Thymus (tissue), 11 donors: Measurements from ENCODE around the gene POLR2H. TPM values are rescaled to one million over a fixed set of nuclear protein-coding genes. Genes with fewer than 3 reads are reported as not detected.

Experiments used
- DNase-seq, 9 donors: peaks; one replicate each; pipeline ENCODE4 v3.0.0-alpha.2; 2013; ENCODE audit warnings: low spot score in 9 of 9, low read depth in 6 of 9, missing footprints in 1 of 9
- H3K27ac ChIP-seq, 2 donors: one replicate each; pipeline ENCODE4 v1.5.1; 2013; ENCODE audit warnings: control low read depth in 1 of 2, low read depth in 1 of 2, low read length in 1 of 2, mild to moderate bottlenecking in 1 of 2, moderate library complexity in 1 of 2
- H3K27me3 ChIP-seq, 2 donors: one replicate each; pipeline ENCODE4 v1.5.1; 2013; ENCODE audit warnings: low read length in 1 of 2; ENCODE audit not compliant: control insufficient read depth in 2 of 2, insufficient read depth in 1 of 2
- H3K36me3 ChIP-seq, 2 donors: one replicate each; pipeline ENCODE4 v1.5.1; 2013; ENCODE audit warnings: low read length in 1 of 2, mild to moderate bottlenecking in 1 of 2, moderate library complexity in 1 of 2; ENCODE audit not compliant: control insufficient read depth in 2 of 2, insufficient read depth in 2 of 2
- H3K4me1 ChIP-seq, 2 donors: one replicate each; pipeline ENCODE4 v1.5.1; 2013; ENCODE audit warnings: low read length in 2 of 2; ENCODE audit not compliant: control insufficient read depth in 2 of 2, insufficient read depth in 2 of 2
- H3K4me3 ChIP-seq, 2 donors: one replicate each; pipeline ENCODE4 v1.5.1; 2013; ENCODE audit warnings: low read length in 2 of 2, control low read depth in 1 of 2, mild to moderate bottlenecking in 1 of 2
- H3K9me3 ChIP-seq, 2 donors: one replicate each; pipeline ENCODE4 v1.5.1; 2013; ENCODE audit warnings: low read length in 1 of 2, mild to moderate bottlenecking in 1 of 2; ENCODE audit not compliant: control insufficient read depth in 2 of 2, insufficient read depth in 1 of 2
- WGBS: extraction: QIAGEN DNeasy Blood & Tissue Kit; methylation state at CpG from one replicate; pipeline ENCODE4 v1.1.7; 2013; 5-methylcytosine and 5-hydroxymethylcytosine counted together
- polyA plus RNA-seq: library from polyadenylated mRNA; stranded (reverse); fragments of 200-250 nt; gene quantifications from one replicate; pipeline ENCODE4 v1.2.3, GENCODE V29; 2013
- total RNA-seq: library from RNA; stranded (reverse); fragments of 120-200 nt; gene quantifications from one replicate; pipeline ENCODE4 v1.2.4, GENCODE V29; 2013
- donor health status: healthy.

The POLR2H gene
- total and polyA plus RNA-seq, 2 donors: 76.0 to 117 TPM

DNA sequence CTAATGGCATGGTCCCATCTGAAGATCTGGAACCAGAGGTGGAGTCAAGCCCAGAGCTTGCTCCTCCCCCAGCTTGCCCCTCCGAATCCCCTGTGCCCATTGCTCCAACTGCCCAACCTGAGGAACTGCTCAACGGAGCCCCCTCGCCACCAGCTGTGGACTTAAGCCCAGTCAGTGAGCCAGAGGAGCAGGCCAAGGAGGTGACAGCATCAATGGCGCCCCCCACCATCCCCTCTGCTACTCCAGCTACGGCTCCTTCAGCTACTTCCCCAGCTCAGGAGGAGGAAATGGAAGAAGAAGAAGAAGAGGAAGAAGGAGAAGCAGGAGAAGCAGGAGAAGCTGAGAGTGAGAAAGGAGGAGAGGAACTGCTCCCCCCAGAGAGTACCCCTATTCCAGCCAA is 39.8 kb upstream of the POLR2H start:
- H3K27ac ChIP-seq: no peak overlapping the region

DNA sequence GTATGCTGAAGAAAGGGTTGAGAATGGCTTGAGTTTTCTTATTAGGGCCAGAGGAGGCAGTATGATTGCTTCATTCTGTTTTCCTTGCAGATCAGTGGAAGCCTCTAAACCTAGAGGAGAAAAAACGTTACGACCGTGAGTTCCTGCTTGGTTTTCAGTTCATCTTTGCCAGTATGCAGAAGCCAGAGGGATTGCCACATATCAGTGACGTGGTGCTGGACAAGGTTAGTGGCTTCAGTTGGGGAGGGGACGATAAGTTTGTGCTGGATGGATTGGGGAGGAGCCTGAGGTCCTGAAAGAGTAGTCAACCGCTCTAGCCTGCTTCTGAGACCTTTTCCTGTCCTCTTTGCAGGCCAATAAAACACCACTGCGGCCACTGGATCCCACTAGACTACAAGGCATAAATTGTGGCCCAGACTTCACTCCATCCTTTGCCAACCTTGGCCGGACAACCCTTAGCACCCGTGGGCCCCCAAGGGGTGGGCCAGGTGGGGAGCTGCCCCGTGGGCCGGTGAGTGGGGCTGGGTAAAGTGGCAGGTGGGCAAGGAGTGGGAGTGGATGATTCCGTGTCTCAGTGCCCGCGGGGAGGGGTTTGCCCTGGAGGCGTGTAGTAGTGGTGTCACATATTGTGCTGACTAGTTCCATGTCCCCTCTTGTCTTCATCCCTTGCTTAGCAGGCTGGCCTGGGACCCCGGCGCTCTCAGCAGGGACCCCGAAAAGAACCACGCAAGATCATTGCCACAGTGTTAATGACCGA is 38.6 kb upstream of the POLR2H start:
- H3K4me1 ChIP-seq: peaks cover 2 to 4% of the 10 kb centered on the region in 2 donors
- no peak overlapping the region for H3K27ac ChIP-seq
- no peaks in the 10 kb centered on the region for H3K9me3 ChIP-seq
- DNase-seq: no peak
- H3K36me3 ChIP-seq: peaks cover 85 to 93% of the 10 kb centered on the region in 2 donors
- H3K27me3 ChIP-seq: no peaks in the 10 kb centered on the region
- 98% methylated on average over 20 of the region's 20 CpGs for WGBS
- H3K4me3 ChIP-seq: no peak overlapping the region

More for the DNA sequence above, 39.8 kb upstream of the POLR2H start:
- peaks cover 85 to 93% of the 10 kb centered on the region in 2 donors for H3K36me3 ChIP-seq
- H3K4me3 ChIP-seq: no peak overlapping the region
- H3K9me3 ChIP-seq: no peaks in the 10 kb centered on the region
- no peak for DNase-seq
- WGBS: 99% methylated on average over 5 of the region's 5 CpGs
- no peaks in the 10 kb centered on the region for H3K27me3 ChIP-seq
- peaks cover 2 to 4% of the 10 kb centered on the region in 2 donors for H3K4me1 ChIP-seq

DNA sequence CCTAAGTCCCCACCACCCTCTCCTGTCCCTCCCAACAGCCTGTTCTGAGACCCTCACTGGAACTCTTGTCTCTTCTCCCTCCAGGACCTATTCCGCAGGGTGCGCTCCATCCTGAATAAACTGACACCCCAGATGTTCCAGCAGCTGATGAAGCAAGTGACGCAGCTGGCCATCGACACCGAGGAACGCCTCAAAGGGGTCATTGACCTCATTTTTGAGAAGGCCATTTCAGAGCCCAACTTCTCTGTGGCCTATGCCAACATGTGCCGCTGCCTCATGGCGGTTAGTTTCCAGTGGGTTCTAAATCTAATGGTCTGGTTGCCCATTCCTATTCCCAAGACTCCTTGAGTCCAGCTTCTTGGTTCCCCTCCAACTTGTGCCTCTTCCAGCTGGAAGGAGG is 37.8 kb upstream of the POLR2H start:
- peaks cover 2 to 4% of the 10 kb centered on the region in 2 donors for H3K4me1 ChIP-seq
- H3K4me3 ChIP-seq: no peak overlapping the region
- 97% methylated on average over 8 of the region's 8 CpGs for WGBS
- no peaks in the 10 kb centered on the region for H3K9me3 ChIP-seq
- no peaks in the 10 kb centered on the region for H3K27me3 ChIP-seq
- H3K27ac ChIP-seq: no peak overlapping the region
- DNase-seq: no peak
- peaks cover 92 to 98% of the 10 kb centered on the region in 2 donors for H3K36me3 ChIP-seq

DNA sequence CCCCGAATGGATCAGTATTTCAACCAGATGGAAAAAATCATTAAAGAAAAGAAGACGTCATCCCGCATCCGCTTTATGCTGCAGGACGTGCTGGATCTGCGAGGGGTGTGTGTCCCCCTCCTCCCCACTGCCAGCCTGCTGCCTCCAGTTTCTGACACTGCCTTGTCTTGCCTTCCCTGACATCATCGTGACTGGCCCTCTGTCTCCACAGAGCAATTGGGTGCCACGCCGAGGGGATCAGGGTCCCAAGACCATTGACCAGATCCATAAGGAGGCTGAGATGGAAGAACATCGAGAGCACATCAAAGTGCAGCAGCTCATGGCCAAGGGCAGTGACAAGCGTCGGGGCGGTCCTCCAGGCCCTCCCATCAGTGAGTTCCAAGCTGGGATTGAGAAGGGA is 36.2 kb upstream of the POLR2H start:
- no peaks in the 10 kb centered on the region for H3K9me3 ChIP-seq

DNA sequence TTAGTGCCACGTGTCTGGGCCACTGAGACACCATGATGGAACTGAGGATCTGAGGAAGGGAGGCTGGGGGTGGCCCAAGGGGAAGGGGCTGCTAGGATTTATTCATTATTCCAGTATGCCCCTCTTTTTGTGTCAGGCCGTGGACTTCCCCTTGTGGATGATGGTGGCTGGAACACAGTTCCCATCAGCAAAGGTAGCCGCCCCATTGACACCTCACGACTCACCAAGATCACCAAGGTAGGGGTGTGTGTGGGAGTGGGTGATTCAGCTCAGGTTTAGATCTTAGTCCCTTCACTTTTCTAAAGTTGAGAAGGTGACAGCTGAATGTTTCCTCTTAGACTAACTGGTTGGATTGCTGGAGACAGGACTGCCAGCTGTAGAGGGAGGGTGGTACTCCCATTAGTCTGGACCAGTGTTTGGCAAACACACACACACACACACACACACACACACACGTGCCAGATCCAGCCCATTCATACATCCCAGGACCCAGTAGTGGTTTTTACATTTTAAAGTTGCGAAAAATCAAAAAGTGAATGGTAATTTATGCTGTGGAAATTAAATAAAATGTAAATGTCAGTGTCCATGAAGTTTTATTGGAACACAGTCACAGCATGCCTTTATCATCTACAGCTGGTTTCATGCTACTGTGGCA is 35.7 kb upstream of the POLR2H start:
- H3K27ac ChIP-seq: no peak overlapping the region
- H3K27me3 ChIP-seq: no peaks in the 10 kb centered on the region
- no peak overlapping the region for H3K4me3 ChIP-seq
- H3K9me3 ChIP-seq: no peaks in the 10 kb centered on the region
- 95% methylated on average over 6 of the region's 6 CpGs for WGBS
- peaks cover 85 to 96% of the 10 kb centered on the region in 2 donors for H3K36me3 ChIP-seq
- H3K4me1 ChIP-seq: no peaks in the 10 kb centered on the region
- DNase-seq: no peak

More for the DNA sequence above, 36.2 kb upstream of the POLR2H start:
- WGBS: 98% methylated on average over 13 of the region's 13 CpGs
- DNase-seq: no peak
- H3K4me1 ChIP-seq: no peaks in the 10 kb centered on the region
- peaks cover 88 to 98% of the 10 kb centered on the region in 2 donors for H3K36me3 ChIP-seq
- H3K27ac ChIP-seq: no peak overlapping the region
- H3K4me3 ChIP-seq: no peak overlapping the region
- no peaks in the 10 kb centered on the region for H3K27me3 ChIP-seq

DNA sequence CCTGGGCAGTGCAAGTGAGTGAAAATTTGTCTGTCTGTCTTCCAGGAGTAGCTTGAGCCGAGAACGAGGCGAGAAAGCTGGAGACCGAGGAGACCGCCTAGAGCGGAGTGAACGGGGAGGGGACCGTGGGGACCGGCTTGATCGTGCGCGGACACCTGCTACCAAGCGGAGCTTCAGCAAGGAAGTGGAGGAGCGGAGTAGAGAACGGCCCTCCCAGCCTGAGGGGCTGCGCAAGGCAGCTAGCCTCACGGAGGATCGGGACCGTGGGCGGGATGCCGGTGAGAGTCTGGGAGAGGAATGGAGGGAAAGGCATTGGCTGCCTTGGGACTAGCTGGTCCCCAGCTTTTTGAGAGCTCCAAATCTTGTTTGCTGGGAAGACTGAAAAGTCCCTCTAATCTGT is 34.3 kb upstream of the POLR2H start:
- Histone ChIP-seq H3K27ac (no peak overlapping the region), H3K36me3 (peaks cover 85 to 96% of the 10 kb centered on the region in 2 donors), H3K4me3 (no peak overlapping the region), H3K9me3 (no peaks in the 10 kb centered on the region), H3K4me1 (no peaks in the 10 kb centered on the region), H3K27me3 (no peaks in the 10 kb centered on the region)
- DNase-seq: no peak
- 98% methylated on average over 21 of the region's 21 CpGs for WGBS

DNA sequence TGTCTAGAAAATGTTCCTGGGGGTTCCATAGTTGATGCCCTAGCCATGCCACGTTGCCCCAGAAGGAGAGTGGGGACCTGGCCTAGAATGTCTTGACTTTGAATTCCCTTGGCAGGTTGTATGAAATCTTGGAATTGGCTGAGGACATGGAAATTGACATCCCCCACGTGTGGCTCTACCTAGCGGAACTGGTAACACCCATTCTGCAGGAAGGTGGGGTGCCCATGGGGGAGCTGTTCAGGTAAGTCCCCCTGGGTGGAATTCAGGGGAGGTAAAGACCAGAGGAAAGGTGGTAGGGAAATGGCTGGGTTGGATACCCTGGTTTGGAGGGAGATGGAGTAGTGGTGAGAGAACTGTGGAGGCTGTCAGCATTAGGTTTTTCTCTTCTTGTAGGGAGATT is 33.0 kb upstream of the POLR2H start:
- Histone ChIP-seq H3K27me3 (no peaks in the 10 kb centered on the region), H3K36me3 (peaks cover 83 to 95% of the 10 kb centered on the region in 2 donors), H3K4me3 (no peak overlapping the region), H3K9me3 (no peaks in the 10 kb centered on the region), H3K27ac (no peak overlapping the region), H3K4me1 (no peaks in the 10 kb centered on the region)
- WGBS: 47% methylated on average over 3 of the region's 3 CpGs
- DNase-seq: no peak

DNA sequence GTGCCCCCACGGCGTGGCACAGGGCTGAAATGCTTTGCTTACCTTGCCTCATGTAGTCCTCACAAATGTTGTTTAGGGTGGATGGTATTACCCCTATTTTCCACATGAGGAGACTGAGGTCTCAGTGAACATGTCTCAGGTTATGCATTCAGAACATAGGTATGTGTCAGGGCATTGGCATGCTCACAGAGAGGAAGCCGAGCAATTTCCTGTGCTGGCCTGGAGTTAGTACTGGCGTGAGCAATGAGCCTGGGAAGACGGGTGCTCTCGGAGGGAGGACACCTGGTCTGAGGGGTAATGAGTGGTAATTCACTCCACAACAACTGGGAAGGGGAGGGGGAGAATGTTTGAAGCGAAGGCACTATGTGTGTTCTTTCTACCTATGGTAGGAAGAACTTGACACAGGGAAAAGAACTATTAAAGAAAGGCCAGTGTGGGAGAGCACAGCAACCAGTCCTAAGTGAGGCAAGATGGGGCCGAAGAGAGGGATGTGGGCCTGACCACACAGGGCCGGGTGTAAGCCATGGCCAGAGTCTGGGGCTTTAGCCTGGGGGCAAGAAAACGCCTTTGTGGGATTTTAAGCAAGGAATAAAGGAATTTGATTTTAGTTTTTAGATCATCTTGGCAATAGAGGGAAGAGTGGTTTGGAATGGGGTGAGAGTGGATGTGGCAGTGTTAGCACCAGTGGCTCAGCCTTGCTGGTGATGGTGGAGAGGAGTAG is 29.0 kb upstream of the POLR2H start:
- WGBS: 97% methylated on average over 10 of the region's 10 CpGs
- H3K9me3 ChIP-seq: no peaks in the 10 kb centered on the region
- no peak overlapping the region for H3K27ac ChIP-seq
- H3K27me3 ChIP-seq: peaks cover 0 to 15% of the 10 kb centered on the region in 2 donors
- DNase-seq: no peak
- peaks cover 54 to 73% of the 10 kb centered on the region in 2 donors for H3K36me3 ChIP-seq
- peaks cover 9 to 18% of the 10 kb centered on the region in 2 donors for H3K4me1 ChIP-seq
- no peak overlapping the region for H3K4me3 ChIP-seq

DNA sequence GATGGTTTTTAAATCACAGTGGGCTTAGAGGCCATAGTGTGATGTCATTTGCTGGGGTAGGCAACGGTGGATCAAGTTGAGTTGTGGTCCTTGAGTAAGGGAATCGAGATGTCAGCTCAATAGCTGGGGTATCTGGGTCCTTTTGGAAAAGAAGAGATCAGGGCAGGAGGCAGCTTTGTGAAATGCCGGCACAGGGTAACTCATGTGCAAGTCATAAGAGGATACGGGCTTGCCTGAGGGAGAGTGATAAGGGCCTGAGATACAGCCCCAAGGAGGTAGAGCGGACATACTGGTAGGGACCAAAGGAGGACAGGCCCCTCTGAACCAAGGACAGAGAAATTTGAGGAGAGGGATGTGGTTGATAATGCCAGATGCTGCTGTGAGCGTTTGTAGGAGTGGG is 28.3 kb upstream of the POLR2H start:
- H3K9me3 ChIP-seq: no peaks in the 10 kb centered on the region
- DNase-seq: no peak
- H3K36me3 ChIP-seq: peaks cover 48 to 66% of the 10 kb centered on the region in 2 donors
- H3K4me1 ChIP-seq: peaks cover 9 to 20% of the 10 kb centered on the region in 2 donors
- H3K4me3 ChIP-seq: no peak overlapping the region
- peaks cover 0 to 22% of the 10 kb centered on the region in 2 donors for H3K27me3 ChIP-seq
- H3K27ac ChIP-seq: no peak overlapping the region
- 98% methylated on average over 6 of the region's 6 CpGs for WGBS
